AG09309 (cell line): ENCODE data around the gene TAF8.

Experiments
- DNase-seq: peaks from one replicate; pipeline ENCODE4 v3.0.0-alpha.2; 2010; ENCODE audit warnings: low read depth
- H3K4me3 ChIP-seq: 2 replicates; pipeline ENCODE4 v1.5.1; 2011; ENCODE audit warnings: mild to moderate bottlenecking, low read depth, low read length, moderate library complexity; ENCODE audit not compliant: control insufficient read depth
- TF ChIP-seq, protein P1 (sequence below): IDR thresholded peaks from 2 replicates; pipeline ENCODE4 v1.5.1; 2011; ENCODE audit warnings: mild to moderate bottlenecking, low read depth, low read length, inconsistent platforms; ENCODE audit not compliant: insufficient read depth, control insufficient read depth; ENCODE audit errors: missing control alignments

The TAF8 gene

DNA sequence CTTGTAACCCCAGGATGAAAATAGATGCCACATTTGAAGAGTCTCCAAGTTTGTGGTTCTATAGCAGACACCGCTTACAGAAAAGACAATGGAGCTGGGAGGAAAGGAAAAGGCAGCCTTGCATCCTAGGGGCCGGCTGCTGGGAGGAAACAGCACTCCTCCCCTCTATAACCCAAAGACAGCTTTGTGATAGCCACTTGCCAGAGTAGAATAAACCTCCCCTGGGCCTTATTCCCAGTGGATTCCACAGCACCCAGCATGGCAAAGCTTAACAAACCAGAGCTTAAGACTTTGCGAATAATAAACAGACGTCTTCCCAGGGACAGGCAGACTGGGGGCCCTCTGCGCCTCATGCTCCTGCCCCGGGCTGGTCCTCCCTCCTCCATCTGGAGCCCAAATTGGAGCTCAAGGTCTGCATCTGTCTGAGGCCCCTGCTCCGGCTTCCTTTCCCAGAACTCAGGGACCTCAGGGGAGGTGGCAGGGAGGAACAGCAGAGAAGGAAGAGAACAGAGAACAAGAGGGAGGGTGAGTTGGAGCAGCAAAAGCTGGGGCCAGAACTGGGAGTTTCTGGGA is 8.8 kb upstream of the TAF8 start:
- no peak overlapping the region for H3K4me3 ChIP-seq
- no peak for DNase-seq
- TF ChIP-seq, protein P1, sequence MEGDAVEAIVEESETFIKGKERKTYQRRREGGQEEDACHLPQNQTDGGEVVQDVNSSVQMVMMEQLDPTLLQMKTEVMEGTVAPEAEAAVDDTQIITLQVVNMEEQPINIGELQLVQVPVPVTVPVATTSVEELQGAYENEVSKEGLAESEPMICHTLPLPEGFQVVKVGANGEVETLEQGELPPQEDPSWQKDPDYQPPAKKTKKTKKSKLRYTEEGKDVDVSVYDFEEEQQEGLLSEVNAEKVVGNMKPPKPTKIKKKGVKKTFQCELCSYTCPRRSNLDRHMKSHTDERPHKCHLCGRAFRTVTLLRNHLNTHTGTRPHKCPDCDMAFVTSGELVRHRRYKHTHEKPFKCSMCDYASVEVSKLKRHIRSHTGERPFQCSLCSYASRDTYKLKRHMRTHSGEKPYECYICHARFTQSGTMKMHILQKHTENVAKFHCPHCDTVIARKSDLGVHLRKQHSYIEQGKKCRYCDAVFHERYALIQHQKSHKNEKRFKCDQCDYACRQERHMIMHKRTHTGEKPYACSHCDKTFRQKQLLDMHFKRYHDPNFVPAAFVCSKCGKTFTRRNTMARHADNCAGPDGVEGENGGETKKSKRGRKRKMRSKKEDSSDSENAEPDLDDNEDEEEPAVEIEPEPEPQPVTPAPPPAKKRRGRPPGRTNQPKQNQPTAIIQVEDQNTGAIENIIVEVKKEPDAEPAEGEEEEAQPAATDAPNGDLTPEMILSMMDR: no peak

DNA sequence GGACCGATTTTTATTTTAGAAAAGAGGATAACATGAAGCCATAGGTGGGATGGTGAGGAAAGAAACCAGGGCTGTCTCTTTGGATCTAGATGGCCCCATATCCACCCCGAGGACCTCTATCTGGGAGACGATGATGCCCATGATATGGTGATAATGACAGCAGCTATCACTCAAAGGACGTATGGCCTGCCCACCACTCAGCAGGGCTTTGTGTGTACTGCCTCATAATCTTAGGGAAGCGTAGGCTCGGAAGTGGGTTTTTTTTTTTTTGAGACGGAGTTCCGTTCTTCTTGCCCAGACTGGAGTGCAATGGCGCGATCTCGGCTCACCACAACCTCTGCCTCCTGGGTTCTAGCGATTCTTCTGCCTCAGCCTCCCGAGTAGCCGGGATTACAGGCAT is 8.2 kb upstream of the TAF8 start:
- H3K4me3 ChIP-seq: no peak overlapping the region
- TF ChIP-seq, protein P1: no peak
- DNase-seq: no peak

DNA sequence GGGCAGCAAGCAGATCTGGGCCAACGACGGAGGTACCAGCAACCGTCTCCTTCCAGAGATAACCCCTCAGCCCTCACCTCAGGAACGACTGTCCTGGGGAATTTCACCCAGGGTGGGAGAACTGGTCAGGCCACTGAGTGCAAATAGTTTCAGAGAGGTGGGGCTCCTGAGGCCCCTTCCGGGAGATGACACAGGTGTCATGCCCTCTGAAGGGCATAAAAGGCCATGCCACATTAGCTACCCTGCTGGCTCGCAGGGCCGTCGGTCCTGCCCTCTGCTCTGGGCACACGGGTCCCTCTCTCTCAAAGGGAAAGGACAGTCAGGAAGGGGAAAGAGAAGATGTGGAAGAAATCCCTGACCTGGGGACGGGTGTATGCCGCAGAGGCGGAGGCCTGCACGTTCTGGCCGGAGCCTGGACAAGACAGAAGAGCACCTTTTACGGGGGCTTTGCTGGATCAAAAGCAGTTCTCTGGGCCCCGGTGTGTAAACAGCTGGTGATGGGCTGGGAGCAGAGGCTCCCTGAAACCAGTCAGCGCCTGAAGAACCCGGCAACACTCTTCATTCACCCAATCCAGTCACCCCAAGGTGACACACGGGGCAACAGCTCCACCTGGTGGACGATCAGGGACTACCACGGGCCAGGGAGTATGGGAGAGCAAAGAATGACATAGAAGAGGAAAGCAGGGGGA is 6.4 kb upstream of the TAF8 start:
- TF ChIP-seq, protein P1: peak; percentile 97
- no peak overlapping the region for H3K4me3 ChIP-seq
- DNase-seq: peak; percentile 29

DNA sequence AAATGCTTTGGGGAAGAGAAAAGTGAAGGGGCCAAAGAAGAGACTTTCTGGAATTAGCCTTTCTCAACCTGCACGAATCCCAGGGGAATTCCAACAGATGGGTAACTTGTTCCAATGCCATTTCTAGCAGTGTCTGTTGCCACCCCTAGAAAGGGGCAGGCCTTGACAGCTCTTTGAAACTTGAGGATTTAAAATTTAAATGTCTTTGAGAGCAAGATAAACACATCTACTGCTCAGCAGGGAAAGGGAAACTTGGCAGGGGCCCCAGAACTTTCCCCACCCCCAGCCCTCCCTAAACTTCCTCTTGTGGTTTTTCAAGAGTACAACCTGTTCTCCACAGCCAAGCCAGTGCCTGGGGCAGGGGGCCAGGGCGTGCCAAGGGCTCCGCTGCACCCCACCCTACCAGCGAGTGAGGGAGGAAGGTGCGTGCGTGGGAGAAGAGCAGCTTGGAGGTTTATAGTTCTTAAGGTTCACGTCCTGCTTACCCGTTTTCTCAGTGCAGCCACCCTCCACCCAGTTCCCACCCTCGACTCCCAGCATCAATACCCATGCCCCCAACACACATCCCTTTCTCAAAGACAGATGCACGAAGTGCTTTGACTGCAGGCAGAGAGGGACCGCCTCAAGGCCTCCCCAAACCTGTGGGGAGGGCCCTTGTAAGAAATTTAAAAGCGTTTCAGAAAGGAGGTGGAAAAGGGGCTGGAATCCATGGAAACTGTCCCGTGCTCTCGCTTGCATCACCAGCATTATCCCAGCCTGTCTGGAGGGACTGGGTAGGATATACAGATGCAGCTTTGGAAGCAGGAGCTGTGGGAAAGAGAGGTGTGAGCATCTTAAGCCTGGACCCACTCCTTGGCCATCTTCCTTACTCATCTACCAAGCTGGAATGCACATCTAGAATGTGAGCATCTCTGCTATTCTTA is 4.5 kb upstream of the TAF8 start:
- peak; percentile 29 for DNase-seq
- TF ChIP-seq, protein P1: no peak
- H3K4me3 ChIP-seq: peak overlapping the region; percentile 4; the same call in 1 of the 2 replicates

DNA sequence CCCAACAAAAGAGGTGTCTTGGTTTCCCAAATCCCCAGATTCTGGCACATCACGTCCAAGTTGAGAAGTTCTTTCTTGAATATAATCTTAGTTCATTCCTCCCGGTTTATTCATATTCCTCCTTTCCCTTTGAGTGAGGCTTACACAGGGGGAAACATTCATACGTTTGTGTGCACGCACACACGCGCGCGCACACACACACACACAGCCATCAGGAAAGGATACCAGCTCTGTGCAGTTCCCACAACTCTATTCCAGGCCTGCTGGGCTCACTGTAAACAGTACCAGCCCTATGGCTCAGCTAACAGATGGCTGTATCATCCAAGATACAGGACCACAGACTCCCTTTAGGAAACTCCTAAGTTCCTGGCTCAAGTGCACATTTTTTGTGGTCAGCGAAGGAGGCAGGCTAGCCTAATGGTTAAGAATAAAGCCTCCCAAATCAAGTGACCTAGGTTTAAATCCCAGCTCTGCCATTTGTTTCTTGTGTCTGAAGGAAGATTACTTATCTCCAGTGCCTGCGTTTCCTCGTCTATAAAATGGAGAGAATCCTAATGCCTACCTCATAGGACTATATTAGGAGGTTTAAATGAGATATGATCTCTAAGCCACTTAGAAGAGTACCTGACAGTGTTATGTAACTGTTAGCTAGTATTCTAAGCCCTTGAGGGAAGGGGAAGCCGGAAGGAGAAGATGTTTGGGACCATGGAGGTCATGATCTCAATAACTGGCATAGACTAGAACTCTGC is 3.7 kb upstream of the TAF8 start:
- no peak overlapping the region for H3K4me3 ChIP-seq
- DNase-seq: no peak
- TF ChIP-seq, protein P1: no peak

DNA sequence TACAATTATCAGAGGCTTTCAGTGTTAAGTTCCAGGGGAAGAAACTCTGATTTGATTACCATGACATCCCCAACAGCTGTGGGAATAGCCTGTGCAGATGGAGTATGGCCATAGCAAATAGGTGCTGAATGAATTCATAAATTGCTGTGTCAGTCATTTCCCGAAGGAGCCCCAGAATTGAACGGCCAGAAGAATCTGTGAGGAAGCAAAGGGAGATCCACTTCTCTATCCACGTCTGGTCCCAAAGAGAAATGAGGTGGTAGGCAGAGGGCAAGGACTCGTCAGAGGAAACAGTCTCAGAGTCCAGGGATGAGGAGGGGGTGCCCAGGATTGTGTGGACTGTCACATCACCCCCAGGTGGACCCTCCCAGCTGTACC is 3.1 kb upstream of the TAF8 start:
- TF ChIP-seq, protein P1: no peak
- DNase-seq: no peak
- H3K4me3 ChIP-seq: no peak overlapping the region
